Measurements from ENCODE around the gene PDZRN3. TPM values are rescaled to one million over a fixed set of nuclear protein-coding genes. Genes with fewer than 3 reads are reported as not detected.
"Not testable (repeated sequence)": the region's sequence is repeated elsewhere in the genome, so short reads cannot be mapped to it uniquely, and the experiment has no call there.

PDZRN3 gene
- total RNA-seq, 1 donor from 2014 or later = not detected

DNA sequence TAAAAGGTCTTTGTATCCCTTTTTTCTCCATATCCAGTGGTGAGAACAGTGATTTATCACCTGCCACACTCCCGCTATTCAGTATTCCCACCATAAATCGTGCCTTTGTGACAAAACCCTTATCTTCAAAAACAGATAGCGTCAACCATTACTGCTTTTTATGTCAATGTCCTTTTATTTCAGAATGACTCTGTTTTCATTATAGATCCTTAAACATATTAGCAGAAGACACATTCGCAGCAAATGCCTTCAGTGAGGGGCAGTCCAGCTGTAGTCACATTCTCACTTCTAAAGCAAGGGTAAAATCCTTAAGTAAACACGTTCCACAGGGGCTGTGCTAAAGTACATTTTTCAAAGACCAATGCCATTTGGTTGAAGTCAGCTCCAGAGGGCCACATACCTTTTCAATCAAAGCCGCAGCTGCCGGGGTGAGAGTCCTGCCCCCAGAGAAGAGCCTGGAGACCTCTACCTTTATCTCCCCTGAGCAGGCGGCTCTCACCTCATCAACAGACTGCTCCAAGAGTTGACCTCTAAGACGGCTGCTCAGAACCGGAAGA is 53.4 kb downstream of the PDZRN3 start:
- no peak overlapping the region for H3K27ac Mint-ChIP-seq
- H3K36me3 Mint-ChIP-seq (ENCODE audit: low read depth) = no peaks in the 10 kb centered on the region
- no peaks in the 10 kb centered on the region for H3K9me3 Mint-ChIP-seq
- no peak overlapping the region for H3K4me3 Mint-ChIP-seq
- no peaks in the 10 kb centered on the region for H3K4me1 Mint-ChIP-seq
- intact Hi-C loops (cut with micrococcal nuclease) = no loop called here
- peaks cover 21% of the 10 kb centered on the region for H3K27me3 Mint-ChIP-seq
- DNase-seq = no peak

DNA sequence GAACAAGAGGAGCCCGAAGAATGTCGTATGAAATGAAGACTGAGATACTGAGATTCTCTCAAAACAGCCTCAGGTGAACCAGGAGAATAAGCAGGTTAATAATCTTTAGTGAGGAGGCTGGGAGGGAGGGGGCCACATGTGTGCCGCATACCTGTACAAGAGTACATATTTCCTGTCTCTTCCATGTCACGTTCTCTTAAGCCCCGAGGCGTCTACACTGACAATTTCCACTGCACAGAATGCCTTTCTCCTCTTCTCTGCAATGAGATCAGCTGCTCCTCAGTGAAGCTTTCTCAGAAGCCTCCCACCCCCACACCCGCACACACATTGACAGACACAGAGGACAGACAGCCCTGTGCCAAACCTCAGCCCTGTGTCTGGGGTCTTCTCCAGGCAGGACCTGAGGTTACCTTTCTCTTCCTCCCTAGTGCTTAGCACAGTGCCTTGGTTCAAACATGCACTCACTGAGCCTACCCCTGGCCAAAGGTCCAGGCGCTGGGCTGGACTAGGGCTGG is 55.4 kb downstream of the PDZRN3 start:
- no peak for DNase-seq
- Mint-ChIP-seq H3K9me3 (no peaks in the 10 kb centered on the region), H3K27me3 (peaks cover 21% of the 10 kb centered on the region), H3K4me1 (no peaks in the 10 kb centered on the region), H3K36me3 (ENCODE audit: low read depth) (no peaks in the 10 kb centered on the region), H3K27ac (no peak overlapping the region), H3K4me3 (no peak overlapping the region)
- intact Hi-C loops (cut with micrococcal nuclease) = no loop called here

DNA sequence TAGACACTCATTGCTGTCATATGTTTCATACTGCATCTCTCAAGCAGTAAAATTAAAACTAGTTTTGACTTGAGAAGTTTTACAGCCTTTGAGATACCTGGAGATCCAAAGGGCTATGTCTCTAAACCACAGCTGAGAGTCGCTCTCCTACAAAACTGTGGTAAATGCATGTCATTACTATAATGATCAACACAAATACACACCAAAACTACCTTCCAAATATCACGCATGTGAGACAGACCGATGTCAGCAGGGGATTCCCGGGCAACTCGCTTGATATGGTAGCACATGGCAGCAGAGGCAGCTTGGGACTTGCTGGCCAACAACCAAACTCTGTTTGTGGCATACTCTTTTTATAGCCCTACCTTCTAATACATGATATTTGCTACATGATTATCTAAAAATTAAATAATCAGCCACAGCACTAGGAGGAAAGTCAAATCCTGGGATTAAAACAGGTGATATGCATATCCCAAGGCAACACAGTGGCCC is 56.3 kb downstream of the PDZRN3 start:
- Mint-ChIP-seq H3K4me3 (no peak overlapping the region), H3K4me1 (no peaks in the 10 kb centered on the region), H3K9me3 (no peaks in the 10 kb centered on the region), H3K27ac (no peak overlapping the region), H3K36me3 (ENCODE audit: low read depth) (no peaks in the 10 kb centered on the region), H3K27me3 (peaks cover 21% of the 10 kb centered on the region)
- intact Hi-C loops (cut with micrococcal nuclease) = no loop called here
- DNase-seq = no peak

DNA sequence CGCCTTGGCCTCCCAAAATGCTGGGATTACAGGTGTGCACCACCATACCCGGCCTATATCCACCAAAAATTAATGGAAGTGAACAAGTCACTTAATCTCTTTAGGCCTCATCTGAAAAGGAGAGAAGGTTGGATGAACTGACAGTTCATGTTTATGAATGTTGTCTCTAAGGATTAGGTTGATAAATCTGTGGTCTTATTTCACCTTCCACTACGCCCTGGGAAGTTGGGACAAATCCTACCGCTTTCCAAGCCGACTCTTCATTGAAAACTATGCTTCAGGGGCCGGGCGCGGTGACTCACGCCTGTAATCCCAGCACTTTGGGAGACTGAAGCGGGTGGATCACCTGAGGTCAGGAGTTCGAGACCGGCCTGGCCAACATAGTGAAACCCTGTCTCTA is 59.4 kb downstream of the PDZRN3 start:
- H3K27me3 Mint-ChIP-seq; DNase-seq; H3K4me3 Mint-ChIP-seq; H3K36me3 Mint-ChIP-seq (ENCODE audit: low read depth); H3K4me1 Mint-ChIP-seq; H3K9me3 Mint-ChIP-seq; intact Hi-C loops (cut with micrococcal nuclease); H3K27ac Mint-ChIP-seq: not testable (repeated sequence)

DNA sequence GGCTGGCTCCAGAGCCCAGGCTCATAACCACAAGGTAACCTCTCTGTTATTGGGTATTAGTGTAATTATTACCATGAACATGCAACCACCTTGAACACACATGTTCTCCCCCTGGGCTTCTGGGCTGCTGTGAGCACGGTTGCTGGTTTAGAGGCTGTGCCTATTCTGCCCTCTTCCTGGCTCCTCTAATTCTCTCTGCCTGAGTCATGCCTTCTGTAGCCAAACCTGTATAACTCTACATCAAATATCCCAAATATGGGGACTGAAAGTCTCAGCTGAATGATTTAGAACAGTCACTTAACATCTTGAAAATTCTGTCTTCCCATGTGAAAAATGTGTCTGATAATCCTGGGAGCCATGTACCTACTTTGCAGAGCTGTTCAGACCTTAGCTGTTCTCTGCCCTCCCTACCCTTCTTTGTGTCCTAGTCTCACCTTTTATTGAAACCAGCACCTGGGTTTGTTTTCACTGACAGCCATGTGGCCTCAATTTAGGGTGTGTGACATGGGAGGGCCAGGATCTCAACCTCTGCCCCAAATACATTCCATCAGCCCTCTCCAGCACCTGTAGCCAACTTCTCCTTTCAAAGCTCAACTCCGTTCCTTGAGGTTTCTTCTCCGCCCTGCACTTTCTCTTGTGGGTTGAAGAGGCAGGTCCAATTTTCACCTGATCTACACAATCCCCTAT is 60.7 kb downstream of the PDZRN3 start:
- no peaks in the 10 kb centered on the region for H3K9me3 Mint-ChIP-seq
- DNase-seq = no peak
- H3K27me3 Mint-ChIP-seq = no peaks in the 10 kb centered on the region
- no peaks in the 10 kb centered on the region for H3K36me3 Mint-ChIP-seq (ENCODE audit: low read depth)
- no peak overlapping the region for H3K27ac Mint-ChIP-seq
- intact Hi-C loops (cut with micrococcal nuclease) = no loop called here
- H3K4me3 Mint-ChIP-seq = no peak overlapping the region
- H3K4me1 Mint-ChIP-seq = no peaks in the 10 kb centered on the region

DNA sequence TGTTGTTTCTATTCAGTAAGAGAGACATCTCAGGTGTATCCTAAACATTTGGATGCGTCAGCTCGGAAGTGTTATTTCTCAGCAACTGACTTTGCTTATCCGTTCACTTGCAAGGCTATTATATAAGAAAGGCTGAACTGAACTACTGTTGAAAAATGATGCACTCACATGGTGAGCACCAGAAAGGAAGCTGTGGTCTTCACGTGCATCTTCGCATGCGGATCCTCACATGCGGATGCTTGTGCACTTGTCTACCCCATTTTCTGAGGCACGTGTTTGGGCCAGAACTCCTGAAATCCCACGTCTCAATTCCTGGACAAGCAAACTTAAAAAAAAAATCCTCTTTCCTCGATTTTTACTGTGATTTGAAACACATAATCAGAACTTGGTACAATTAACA is 63.2 kb downstream of the PDZRN3 start:
- Mint-ChIP-seq H3K36me3 (ENCODE audit: low read depth) (no peaks in the 10 kb centered on the region), H3K27me3 (peaks cover 1% of the 10 kb centered on the region), H3K9me3 (no peaks in the 10 kb centered on the region), H3K27ac (no peak overlapping the region), H3K4me3 (no peak overlapping the region), H3K4me1 (no peaks in the 10 kb centered on the region)
- intact Hi-C loops (cut with micrococcal nuclease) = no loop called here
- no peak for DNase-seq

DNA sequence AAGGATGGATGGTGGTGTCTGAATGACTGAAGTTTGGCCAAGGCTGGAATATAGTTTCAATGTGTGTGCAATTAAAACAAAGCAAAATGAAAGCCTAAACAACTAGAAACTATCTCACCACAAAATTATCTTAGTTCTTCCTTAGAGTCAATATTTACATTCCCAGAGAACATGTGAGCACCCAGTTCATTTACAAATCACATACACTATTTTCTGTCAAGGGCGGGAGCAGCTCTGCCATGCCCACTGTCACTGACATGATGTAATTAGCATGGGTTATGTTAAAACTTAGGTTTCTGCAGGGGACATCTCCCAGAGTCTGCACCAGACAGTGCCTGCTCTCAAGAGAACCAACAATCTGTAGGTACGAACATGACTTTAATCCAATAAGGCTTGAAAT is 65.0 kb downstream of the PDZRN3 start:
- no peaks in the 10 kb centered on the region for H3K9me3 Mint-ChIP-seq
- intact Hi-C loops (cut with micrococcal nuclease) = no loop called here
- H3K27ac Mint-ChIP-seq = no peak overlapping the region

DNA sequence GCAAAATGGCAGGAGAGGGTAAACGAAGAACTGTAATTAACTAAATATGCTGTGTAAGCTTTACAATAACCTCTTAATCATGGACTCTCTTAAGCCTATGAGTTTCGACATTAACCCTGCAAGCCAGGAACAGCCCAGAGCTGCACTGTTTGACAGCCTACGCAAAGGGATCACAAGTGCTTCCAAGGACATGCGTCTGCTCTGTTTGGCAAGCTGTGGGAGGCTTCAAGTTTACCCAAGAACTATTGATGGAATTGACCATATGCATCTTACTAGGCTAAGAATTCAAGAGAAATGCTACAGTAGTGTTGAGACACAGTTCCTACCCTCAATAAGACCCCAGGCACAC is 66.0 kb downstream of the PDZRN3 start:
- no peaks in the 10 kb centered on the region for H3K9me3 Mint-ChIP-seq
- peaks cover 1% of the 10 kb centered on the region for H3K27me3 Mint-ChIP-seq
- intact Hi-C loops (cut with micrococcal nuclease) = no loop called here
- DNase-seq = no peak
- no peaks in the 10 kb centered on the region for H3K4me1 Mint-ChIP-seq
- H3K27ac Mint-ChIP-seq = no peak overlapping the region
- no peak overlapping the region for H3K4me3 Mint-ChIP-seq
- H3K36me3 Mint-ChIP-seq (ENCODE audit: low read depth) = no peaks in the 10 kb centered on the region

More for the DNA sequence above, 65.0 kb downstream of the PDZRN3 start:
- Mint-ChIP-seq H3K36me3 (ENCODE audit: low read depth) (no peaks in the 10 kb centered on the region), H3K4me1 (no peaks in the 10 kb centered on the region), H3K27me3 (peaks cover 1% of the 10 kb centered on the region), H3K4me3 (no peak overlapping the region)
- no peak for DNase-seq

DNA sequence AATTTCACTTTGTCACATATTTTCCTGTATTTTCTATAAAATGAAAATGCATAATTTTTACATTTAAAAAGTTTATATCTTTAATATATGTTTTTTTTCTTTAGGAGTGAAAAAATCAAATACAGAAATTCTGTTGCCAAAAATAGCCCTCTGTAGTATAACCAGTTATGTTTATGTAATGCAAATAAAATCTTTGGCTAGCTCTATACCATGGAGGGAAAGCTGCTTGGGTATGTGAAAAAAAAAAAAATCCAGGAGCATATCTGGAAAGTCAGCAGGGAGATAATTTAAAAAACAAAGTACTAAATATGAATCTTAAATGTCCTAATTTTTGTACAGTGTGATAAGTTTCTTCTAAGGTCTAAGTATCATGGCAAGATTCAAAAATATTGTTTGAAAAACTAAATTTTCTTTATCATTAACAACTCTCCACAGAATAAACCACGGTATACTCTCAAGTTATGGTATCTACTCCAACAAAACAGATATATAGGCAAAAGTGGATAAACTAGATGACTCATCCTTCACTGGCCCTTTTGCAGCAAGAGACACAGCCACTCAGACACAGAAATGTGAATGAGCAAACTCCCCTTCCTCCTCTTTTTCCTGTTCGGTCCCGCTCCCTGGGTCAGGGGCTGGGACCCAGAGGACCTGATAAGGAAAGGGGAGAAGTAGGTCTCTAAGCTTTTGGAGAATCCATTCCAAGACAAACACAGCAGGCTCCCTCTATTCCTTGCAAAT is 66.6 kb downstream of the PDZRN3 start:
- no peaks in the 10 kb centered on the region for H3K4me1 Mint-ChIP-seq
- no peaks in the 10 kb centered on the region for H3K9me3 Mint-ChIP-seq
- intact Hi-C loops (cut with micrococcal nuclease) = no loop called here
- DNase-seq = no peak
- no peaks in the 10 kb centered on the region for H3K36me3 Mint-ChIP-seq (ENCODE audit: low read depth)
- H3K27ac Mint-ChIP-seq = no peak overlapping the region
- no peak overlapping the region for H3K4me3 Mint-ChIP-seq
- peaks cover 1% of the 10 kb centered on the region for H3K27me3 Mint-ChIP-seq

DNA sequence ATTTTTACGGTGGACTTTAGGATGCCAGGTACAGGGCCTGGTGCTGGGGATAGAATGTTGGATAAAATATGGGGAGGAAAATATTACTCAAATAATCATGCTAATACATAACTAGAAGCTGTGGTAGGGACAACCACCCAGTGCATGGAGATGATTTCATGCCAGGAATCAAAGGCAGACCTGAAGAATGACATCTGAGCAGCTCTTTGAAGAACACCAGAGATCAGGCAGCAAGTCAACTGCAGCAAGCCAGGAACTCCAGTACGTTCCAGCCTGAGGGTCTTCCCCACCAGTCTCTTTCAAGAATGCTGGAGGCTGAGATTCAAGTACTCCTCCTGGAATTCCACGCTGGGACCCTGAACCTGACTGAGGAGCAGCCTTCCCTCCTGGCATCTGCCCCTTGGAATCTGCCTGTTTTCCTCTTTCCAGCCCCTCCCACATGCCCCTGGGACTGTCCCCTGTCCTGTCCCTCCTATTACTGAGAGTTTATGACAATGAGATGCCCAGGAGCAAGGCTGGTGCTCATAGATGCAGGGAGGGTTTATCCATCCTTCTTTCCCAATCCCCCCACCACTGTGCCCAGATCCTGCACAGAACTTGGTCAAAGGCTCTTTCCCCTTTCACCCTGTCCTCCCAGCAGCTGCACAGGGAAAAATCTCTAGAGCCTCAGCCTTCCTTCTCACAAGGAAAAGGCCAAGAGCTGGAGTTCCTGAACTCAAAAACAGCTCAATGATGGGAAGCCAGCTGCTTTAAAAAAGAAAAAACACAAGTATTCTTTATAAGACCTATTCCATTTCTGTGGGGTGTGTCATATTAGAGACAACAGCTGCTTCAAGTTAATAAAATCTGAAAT is 68.0 kb downstream of the PDZRN3 start:
- Mint-ChIP-seq H3K4me1 (no peaks in the 10 kb centered on the region), H3K9me3 (no peaks in the 10 kb centered on the region), H3K36me3 (ENCODE audit: low read depth) (no peaks in the 10 kb centered on the region), H3K4me3 (no peak overlapping the region), H3K27ac (no peak overlapping the region), H3K27me3 (peaks cover 1% of the 10 kb centered on the region)
- no peak for DNase-seq
- intact Hi-C loops (cut with micrococcal nuclease) = no loop called here

DNA sequence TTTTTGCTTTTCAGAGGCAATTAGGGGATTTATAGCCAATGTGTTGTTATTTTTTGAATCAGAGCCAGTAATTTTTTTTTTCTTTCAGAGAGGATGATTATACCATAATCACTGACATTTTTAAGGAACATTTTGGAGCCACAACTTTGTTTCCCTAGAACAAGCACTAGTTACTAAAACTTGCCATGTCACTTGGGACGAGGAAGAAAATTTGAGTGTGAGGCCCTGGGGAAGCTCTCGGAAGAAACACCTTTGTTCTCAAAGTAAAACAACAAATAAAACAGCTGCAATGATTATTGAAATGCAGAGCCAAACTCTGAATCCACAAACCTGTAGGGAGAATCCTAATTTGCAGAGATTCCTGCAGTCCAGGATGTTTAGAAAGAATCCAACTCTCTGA is 69.7 kb downstream of the PDZRN3 start:
- no peak overlapping the region for H3K4me3 Mint-ChIP-seq
- DNase-seq = no peak

DNA sequence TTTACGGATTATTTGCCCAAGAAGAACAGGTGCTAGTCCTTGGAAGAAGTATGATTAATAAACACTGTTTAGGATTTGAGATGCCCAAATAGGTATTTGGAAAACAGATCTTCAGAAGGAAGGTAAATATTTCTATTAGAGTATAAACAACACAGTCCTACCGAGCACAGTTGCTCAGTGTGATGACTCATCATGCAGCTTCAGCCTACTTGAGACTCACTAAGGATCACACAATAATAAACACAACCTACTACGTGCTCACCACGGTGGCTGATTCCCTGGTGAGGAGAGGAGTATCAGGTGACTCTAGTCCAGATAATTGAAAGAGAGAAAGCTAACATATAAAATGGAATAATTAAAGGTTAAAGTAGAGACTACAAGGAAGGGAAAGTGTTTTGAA is 72.0 kb downstream of the PDZRN3 start:
- no peaks in the 10 kb centered on the region for H3K36me3 Mint-ChIP-seq (ENCODE audit: low read depth)
- intact Hi-C loops (cut with micrococcal nuclease) = no loop called here

More for the DNA sequence above, 69.7 kb downstream of the PDZRN3 start:
- Mint-ChIP-seq H3K27ac (no peak overlapping the region), H3K36me3 (ENCODE audit: low read depth) (no peaks in the 10 kb centered on the region), H3K27me3 (peaks cover 1% of the 10 kb centered on the region), H3K4me1 (no peaks in the 10 kb centered on the region), H3K9me3 (no peaks in the 10 kb centered on the region)
- intact Hi-C loops (cut with micrococcal nuclease) = no loop called here

DNA sequence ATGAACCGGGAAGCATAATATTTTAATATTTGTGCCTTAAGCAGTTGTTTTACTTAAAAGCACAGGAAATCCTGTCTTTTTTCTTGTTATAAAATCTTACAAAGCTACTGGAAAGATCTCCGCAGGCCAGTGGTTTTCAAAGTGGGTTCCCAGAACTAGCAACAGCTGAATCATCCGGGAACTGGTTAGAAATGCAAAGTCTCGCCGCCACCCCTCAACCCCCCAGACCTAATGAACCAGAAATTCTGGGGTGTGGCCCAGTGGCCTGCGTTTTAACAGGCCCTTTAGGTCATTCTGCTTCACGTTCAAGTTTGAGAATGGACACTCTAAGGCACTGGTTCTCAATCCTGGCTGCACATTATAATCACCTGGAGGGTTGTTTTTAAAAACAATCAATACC is 74.7 kb downstream of the PDZRN3 start:
- intact Hi-C loops (cut with micrococcal nuclease) = no loop called here
- Mint-ChIP-seq H3K27ac (no peak overlapping the region), H3K36me3 (ENCODE audit: low read depth) (no peaks in the 10 kb centered on the region), H3K27me3 (no peaks in the 10 kb centered on the region), H3K4me3 (no peak overlapping the region), H3K9me3 (no peaks in the 10 kb centered on the region), H3K4me1 (no peaks in the 10 kb centered on the region)
- DNase-seq = no peak

More for the DNA sequence above, 72.0 kb downstream of the PDZRN3 start:
- DNase-seq = no peak
- H3K27me3 Mint-ChIP-seq = no peaks in the 10 kb centered on the region
- H3K27ac Mint-ChIP-seq = no peak overlapping the region
- H3K4me3 Mint-ChIP-seq = no peak overlapping the region
- no peaks in the 10 kb centered on the region for H3K4me1 Mint-ChIP-seq
- no peaks in the 10 kb centered on the region for H3K9me3 Mint-ChIP-seq
